ENCODE data around the gene MYO10.
A peak's percentile ranks its signal among the peaks of the same experiment; 100 is the strongest.
"Not testable (repeated sequence)": the region's sequence is repeated elsewhere in the genome, so short reads cannot be mapped to it uniquely, and the experiment has no call there.

The MYO10 gene

GRCh38 chr5:16668631-16669030 lies 267.5 kb downstream of the MYO10 start:
- no peak for DNase-seq (ENCODE audit: low spot score)

GRCh38 chr5:16668194-16668593 lies 267.9 kb downstream of the MYO10 start:
- DNase-seq (ENCODE audit: low spot score) = no peak

- peak; percentile 44 for DNase-seq (ENCODE audit: low spot score)
These were observed 269.1 kb downstream of the MYO10 start for GRCh38 chr5:16666883-16667398.

- no peak for DNase-seq (ENCODE audit: low spot score)
These were observed 269.8 kb downstream of the MYO10 start for GRCh38 chr5:16666130-16666882.

- DNase-seq (ENCODE audit: low spot score) = no peak
These were observed 270.5 kb downstream of the MYO10 start for GRCh38 chr5:16665601-16666000.

- no peak for DNase-seq (ENCODE audit: low spot score)
These were observed 271.7 kb downstream of the MYO10 start for GRCh38 chr5:16664368-16664767.

GRCh38 chr5:16663840-16664239 lies 272.2 kb downstream of the MYO10 start:
- DNase-seq (ENCODE audit: low spot score) = no peak

GRCh38 chr5:16661713-16662112 lies 274.4 kb downstream of the MYO10 start:
- DNase-seq (ENCODE audit: low spot score) = no peak

- DNase-seq (ENCODE audit: low spot score) = no peak
These were observed 275.1 kb downstream of the MYO10 start for GRCh38 chr5:16660982-16661381.

- DNase-seq (ENCODE audit: low spot score) = no peak
These were observed 276.6 kb downstream of the MYO10 start for GRCh38 chr5:16659536-16659935.

GRCh38 chr5:16656561-16657191 lies 279.4 kb downstream of the MYO10 start:
- DNase-seq (ENCODE audit: low spot score) = no peak

- no peak for DNase-seq (ENCODE audit: low spot score)
These were observed 281.3 kb downstream of the MYO10 start for GRCh38 chr5:16654647-16655334.

- DNase-seq (ENCODE audit: low spot score) = not testable (repeated sequence)
These were observed 287.3 kb downstream of the MYO10 start for GRCh38 chr5:16648739-16649138.

- DNase-seq (ENCODE audit: low spot score) = no peak
These were observed 291.7 kb downstream of the MYO10 start for GRCh38 chr5:16644301-16644889.

GRCh38 chr5:16642867-16643266 lies 293.2 kb downstream of the MYO10 start:
- DNase-seq (ENCODE audit: low spot score) = no peak

- DNase-seq (ENCODE audit: low spot score) = no peak
These were observed 296.9 kb downstream of the MYO10 start for GRCh38 chr5:16639206-16639605.

GRCh38 chr5:16628376-16628775 lies 307.7 kb downstream of the MYO10 start:
- DNase-seq (ENCODE audit: low spot score) = no peak

GRCh38 chr5:16626696-16627264 lies 309.3 kb downstream of the MYO10 start:
- no peak for DNase-seq (ENCODE audit: low spot score)

GRCh38 chr5:16625096-16625495 lies 311.0 kb downstream of the MYO10 start:
- DNase-seq (ENCODE audit: low spot score) = no peak

- no peak for DNase-seq (ENCODE audit: low spot score)
These were observed 317.0 kb downstream of the MYO10 start for GRCh38 chr5:16619136-16619535.

GRCh38 chr5:16618138-16618897 lies 317.8 kb downstream of the MYO10 start:
- DNase-seq (ENCODE audit: low spot score) = no peak
